SW 1271 (cell line): ENCODE measurements around the gene INSRR.
A peak's percentile ranks its signal among the peaks of the same experiment; 100 is the strongest.

Experiments used
- DNase-seq, 2 experiments: peaks; one replicate each; lab custom pipeline; 2025; lab: John Stamatoyannopoulos, UW

INSRR gene

GRCh38 chr1:156874572-156875340 lies 15.8 kb upstream of the INSRR start:
- no peak for DNase-seq

GRCh38 chr1:156874142-156874541 lies 15.2 kb upstream of the INSRR start:
- DNase-seq: no peak

GRCh38 chr1:156873659-156874058 lies 14.7 kb upstream of the INSRR start:
- DNase-seq: no peak

- no peak for DNase-seq
These were observed 10.5 kb upstream of the INSRR start for GRCh38 chr1:156869455-156869854.

- no peak for DNase-seq
These were observed 9.4 kb upstream of the INSRR start for GRCh38 chr1:156868341-156868740.

GRCh38 chr1:156866249-156866909 lies 7.5 kb upstream of the INSRR start:
- DNase-seq: no peak

GRCh38 chr1:156865865-156866248 lies 6.9 kb upstream of the INSRR start:
- DNase-seq: no peak

- DNase-seq: no peak
These were observed 6.3 kb upstream of the INSRR start for GRCh38 chr1:156865258-156865657.

- peak in 1 of 2 experiments; percentile 16 for DNase-seq
These were observed 5.9 kb upstream of the INSRR start for GRCh38 chr1:156864796-156865195.

- DNase-seq: no peak
These were observed 4.7 kb upstream of the INSRR start for GRCh38 chr1:156863631-156864030.

- DNase-seq: no peak
These were observed 4.2 kb upstream of the INSRR start for GRCh38 chr1:156862997-156863599.

GRCh38 chr1:156862584-156862983 lies 3.7 kb upstream of the INSRR start:
- DNase-seq: no peak

- DNase-seq: no peak
These were observed 1.9 kb upstream of the INSRR start, which contains the start of gene NTRK1 for GRCh38 chr1:156860628-156861423. Gene NTRK1, plus strand, starts transcription at chr1:156860865. Its CDS starts 70 bp downstream, at chr1:156860935.

GRCh38 chr1:156860113-156860627 lies 1.3 kb upstream of the INSRR start:
- no peak for DNase-seq

- no peak for DNase-seq
These were observed 701 bp upstream of the INSRR start for GRCh38 chr1:156859523-156860112.

- DNase-seq: no peak
These were observed 361 bp downstream of the INSRR start for GRCh38 chr1:156858555-156858956.

- no peak for DNase-seq
These were observed 1.4 kb downstream of the INSRR start for GRCh38 chr1:156857532-156857931.

GRCh38 chr1:156856282-156856785 lies 2.6 kb downstream of the INSRR start:
- no peak for DNase-seq

GRCh38 chr1:156854634-156855033 lies 4.3 kb downstream of the INSRR start:
- DNase-seq: no peak

GRCh38 chr1:156853761-156854160 lies 5.2 kb downstream of the INSRR start:
- DNase-seq: no peak

GRCh38 chr1:156852418-156852874 lies 6.5 kb downstream of the INSRR start:
- DNase-seq: no peak
